Neuronal stem cell (in vitro differentiated cells): ENCODE results near the gene CA12.

ENCODE experiments used
- DNase-seq: peaks from one replicate; pipeline ENCODE4 v3.0.0-alpha.2; 2013; ENCODE audit warnings: low spot score
- H2AFZ ChIP-seq: one replicate; pipeline ENCODE4 v1.6.1; 2013; ENCODE audit warnings: mild to moderate bottlenecking, low read length, inconsistent platforms
- H2AK5ac ChIP-seq: 2 replicates; pipeline ENCODE4 v1.6.1; 2013; ENCODE audit warnings: low read depth, mild to moderate bottlenecking, inconsistent platforms, low read length, moderate library complexity, mixed read lengths
- H2BK120ac ChIP-seq: 2 replicates; pipeline ENCODE4 v1.6.1; 2013; ENCODE audit warnings: low read depth, mild to moderate bottlenecking, inconsistent platforms, low read length, moderate library complexity, mixed read lengths
- H2BK12ac ChIP-seq: one replicate; pipeline ENCODE4 v1.6.1; 2013; ENCODE audit warnings: low read length, inconsistent platforms
- H2BK15ac ChIP-seq: 2 replicates; pipeline ENCODE4 v1.6.1; 2013; ENCODE audit warnings: mild to moderate bottlenecking, low read length, inconsistent platforms, mixed read lengths
- H2BK5ac ChIP-seq: one replicate; pipeline ENCODE4 v1.6.1; 2013; ENCODE audit warnings: inconsistent platforms, mild to moderate bottlenecking, low read length, moderate library complexity
- H3K14ac ChIP-seq: one replicate; pipeline ENCODE4 v1.6.1; 2013; ENCODE audit warnings: low read length, inconsistent platforms
- H3K18ac ChIP-seq: 2 replicates; pipeline ENCODE4 v1.6.1; 2013; ENCODE audit warnings: low read length, inconsistent platforms
- H3K23ac ChIP-seq: 2 replicates; pipeline ENCODE4 v1.6.1; 2013; ENCODE audit warnings: low read depth, mild to moderate bottlenecking, mixed read lengths, low read length, inconsistent platforms; ENCODE audit not compliant: poor library complexity
- H3K27ac ChIP-seq: replicated peaks from 3 replicates; pipeline ENCODE4 v1.5.1; 2013; ENCODE audit warnings: low read length, inconsistent platforms
- H3K27me3 ChIP-seq, 3 experiments: 2 replicates each; pipeline ENCODE4 v1.6.1; 2013; ENCODE audit warnings: low read length in 3 of 3, mild to moderate bottlenecking in 2 of 3, inconsistent platforms in 1 of 3, low read depth in 1 of 3, mixed read lengths in 1 of 3, moderate library complexity in 1 of 3; ENCODE audit not compliant: control insufficient read depth in 3 of 3, insufficient read depth in 3 of 3
- H3K36me3 ChIP-seq, 2 donors: replicated peaks in 1 of 2; 2 replicates each; pipeline ENCODE4 v1.6.1; 2013; ENCODE audit warnings: low read length in 2 of 2; ENCODE audit not compliant: control insufficient read depth in 2 of 2, insufficient read depth in 2 of 2
- H3K4ac ChIP-seq: 2 replicates; pipeline ENCODE4 v1.6.1; 2013; ENCODE audit warnings: inconsistent platforms, mild to moderate bottlenecking, low read length, moderate library complexity
- H3K4me1 ChIP-seq, 2 donors: 1 replicate in 1 of 2; 2 replicates in 1 of 2; pipeline ENCODE4 v1.6.1; 2013; ENCODE audit warnings: low read length in 2 of 2, low read depth in 1 of 2; ENCODE audit not compliant: control insufficient read depth in 2 of 2, insufficient read depth in 1 of 2
- H3K4me2 ChIP-seq: one replicate; pipeline ENCODE4 v1.6.1; 2013; ENCODE audit warnings: mild to moderate bottlenecking, low read length, inconsistent platforms; ENCODE audit not compliant: insufficient read depth, poor library complexity, severe bottlenecking
- H3K4me3 ChIP-seq, 2 donors: 2 replicates each; pipeline ENCODE4 v1.5.1; 2013; ENCODE audit warnings: low read length in 2 of 2, mild to moderate bottlenecking in 2 of 2, inconsistent platforms in 1 of 2, moderate library complexity in 1 of 2
- H3K79me1 ChIP-seq: one replicate; pipeline ENCODE4 v1.6.1; 2013; ENCODE audit warnings: low read depth, mild to moderate bottlenecking, inconsistent platforms, low read length, moderate library complexity
- H3K9ac ChIP-seq: one replicate; pipeline ENCODE4 v1.6.1; 2013; ENCODE audit warnings: mild to moderate bottlenecking, low read depth, low read length, inconsistent platforms; ENCODE audit not compliant: poor library complexity
- H3K9me3 ChIP-seq, 2 donors: replicated peaks in 1 of 2; 2 replicates each; pipeline versions ENCODE3 to v1.6.1; 2013; ENCODE audit warnings: low read length in 2 of 2, mild to moderate bottlenecking in 2 of 2, inconsistent platforms in 1 of 2, low read depth in 1 of 2, mixed read lengths in 1 of 2, moderate library complexity in 1 of 2; ENCODE audit not compliant: control insufficient read depth in 2 of 2, insufficient read depth in 1 of 2
- H4K8ac ChIP-seq: one replicate; pipeline ENCODE4 v1.6.1; 2013; ENCODE audit warnings: low read depth, mild to moderate bottlenecking, inconsistent platforms, low read length, moderate library complexity
- H4K91ac ChIP-seq: one replicate; pipeline ENCODE4 v1.6.1; 2013; ENCODE audit warnings: low read length, low read depth, mild to moderate bottlenecking, inconsistent platforms; ENCODE audit not compliant: poor library complexity
- WGBS, 2 donors: extraction: QIAGEN DNeasy Blood & Tissue Kit; methylation state at CpG; one replicate each; pipeline ENCODE4 v1.1.7; 2013; ENCODE audit warnings: missing lambda C conversion rate in 2 of 2, mixed read lengths in 1 of 2; ENCODE audit not compliant: insufficient read length in 2 of 2, insufficient replicate concordance in 1 of 2; ENCODE audit errors: extremely low coverage in 2 of 2; 5-methylcytosine and 5-hydroxymethylcytosine counted together

Gene CA12

DNA sequence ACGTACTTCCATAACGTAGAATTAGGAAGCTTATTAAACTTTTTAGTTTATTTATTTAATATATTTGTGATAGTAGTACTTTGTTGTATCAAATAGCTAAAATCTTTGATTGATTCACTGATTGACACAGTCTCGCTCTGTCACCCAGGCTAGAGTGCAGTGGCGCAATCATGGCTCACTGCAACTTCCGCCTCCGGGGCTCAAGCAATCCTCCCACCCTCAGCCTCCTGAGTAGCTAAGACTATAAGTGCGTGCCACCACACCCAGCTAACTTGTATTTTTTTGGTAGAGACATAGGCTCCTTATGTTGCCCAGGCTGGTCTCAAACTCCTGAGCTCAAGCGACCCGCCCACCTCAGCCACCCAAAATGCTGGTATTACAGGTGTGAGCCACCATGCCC lies 98.5 kb downstream of the CA12 start:
- Histone ChIP-seq H3K4me3 (no peak overlapping the region), H3K18ac (no peak overlapping the region), H2BK15ac (no peak overlapping the region), H3K23ac (no peak overlapping the region), H3K4me2 (no peak overlapping the region), H3K36me3 (no peaks in the 10 kb centered on the region), H2AFZ (no peak overlapping the region), H3K4me1 (peaks cover 0 to 7% of the 10 kb centered on the region in 2 donors), H3K79me1 (no peaks in the 10 kb centered on the region), H3K27me3 (peaks cover 0 to 2% (median 0%) of the 10 kb centered on the region in 3 experiments), H2BK12ac (no peak overlapping the region), H3K9me3 (no peaks in the 10 kb centered on the region), H4K8ac (no peak overlapping the region), H2BK5ac (no peak overlapping the region), H3K4ac (no peak overlapping the region), H2AK5ac (no peak overlapping the region), H3K9ac (no peak overlapping the region), H4K91ac (no peak overlapping the region), H2BK120ac (no peak overlapping the region), H3K27ac (no peak overlapping the region), H3K14ac (no peak overlapping the region)
- no CpG with 5 or more reads among the region's 9 CpGs for WGBS, 2 donors
- DNase-seq: no peak

DNA sequence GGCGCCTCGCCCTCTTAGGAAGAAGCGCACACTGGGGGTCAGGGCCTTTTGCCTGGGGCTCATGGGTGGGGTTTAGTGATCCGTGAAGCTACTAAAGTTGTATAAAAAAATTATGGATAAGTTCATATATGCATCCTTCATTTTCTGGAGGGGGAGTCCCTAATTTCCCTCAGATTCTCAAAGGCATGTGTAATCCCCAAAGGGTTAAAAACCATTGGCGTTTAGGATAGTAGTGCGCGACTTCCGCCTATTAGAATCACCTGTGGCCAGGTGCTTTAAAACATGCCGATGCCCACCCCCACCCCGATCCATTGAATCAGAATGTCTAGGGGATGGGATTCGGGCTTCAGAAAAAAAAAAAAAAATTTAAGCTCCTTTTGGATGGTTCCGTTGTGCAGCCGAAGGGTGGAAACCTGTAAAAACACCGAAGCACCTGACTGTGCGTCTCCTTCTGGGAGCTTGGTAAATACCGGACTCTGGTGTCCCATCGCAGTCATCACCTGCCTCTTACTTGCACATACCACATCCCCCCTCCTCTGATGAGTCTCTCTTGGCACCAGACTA lies 103.7 kb downstream of the CA12 start:
- Histone ChIP-seq H2BK15ac (no peak overlapping the region), H3K79me1 (no peaks in the 10 kb centered on the region), H3K27ac (no peak overlapping the region), H3K9me3 (peaks cover 0 to 2% of the 10 kb centered on the region in 2 donors), H3K27me3 (peaks cover 0 to 9% (median 2%) of the 10 kb centered on the region in 3 experiments), H3K14ac (peak overlapping the region; percentile 83), H3K18ac (peak overlapping the region; percentile 93), H2BK5ac (no peak overlapping the region), H4K8ac (no peak overlapping the region), H4K91ac (no peak overlapping the region), H3K4ac (no peak overlapping the region), H3K36me3 (no peaks in the 10 kb centered on the region), H3K4me3 (peak overlapping the region in 1 of 2 donors; percentile 92), H3K9ac (no peak overlapping the region), H2BK120ac (no peak overlapping the region), H3K23ac (peak overlapping the region; percentile 77), H3K4me1 (peaks cover 4 to 9% of the 10 kb centered on the region in 2 donors), H3K4me2 (peak overlapping the region; percentile 75), H2BK12ac (no peak overlapping the region), H2AFZ (no peak overlapping the region), H2AK5ac (no peak overlapping the region)
- no peak for DNase-seq
- WGBS, 2 donors: no CpG with 5 or more reads among the region's 17 CpGs

DNA sequence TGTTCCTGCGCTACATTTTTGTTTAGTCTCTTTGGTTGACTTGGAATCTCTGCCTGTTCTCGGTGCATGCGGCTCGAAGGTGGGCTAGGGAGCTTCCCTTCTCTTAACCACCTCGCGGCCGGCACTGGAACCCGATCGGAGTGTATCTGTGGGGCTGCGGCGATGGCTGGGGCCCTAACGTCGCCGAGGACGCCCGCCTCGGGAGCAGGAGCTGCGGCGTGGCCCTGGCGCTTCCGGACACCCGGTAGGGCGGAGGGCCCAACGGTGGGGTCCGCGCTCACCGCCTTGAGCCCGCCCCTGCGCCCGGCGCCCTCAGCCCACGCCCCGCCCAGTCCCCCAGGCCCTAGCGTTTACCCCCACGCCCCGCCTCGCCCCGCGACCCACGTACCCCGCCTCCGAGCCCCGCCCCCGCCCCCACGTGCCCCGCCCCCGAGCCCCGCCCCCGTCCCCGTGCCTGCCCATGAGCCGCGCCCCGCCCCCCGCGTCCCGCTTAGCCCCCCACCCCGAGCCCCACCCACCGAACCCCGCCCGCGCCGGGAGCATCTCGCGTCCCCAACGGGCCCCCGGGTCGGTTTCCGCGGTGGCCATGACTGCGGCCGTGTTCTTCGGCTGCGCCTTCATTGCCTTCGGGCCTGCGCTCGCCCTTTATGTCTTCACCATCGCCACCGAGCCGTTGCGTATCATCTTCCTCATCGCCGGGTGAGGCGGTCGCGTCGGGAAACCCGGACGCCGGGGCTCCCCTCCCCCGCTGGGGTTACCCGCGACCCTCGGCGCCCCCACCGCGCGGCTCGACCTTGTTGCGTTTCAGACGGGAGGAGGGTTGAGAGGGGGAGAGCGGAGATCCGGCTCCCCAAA lies 104.4 kb downstream of the CA12 start, which contains the start of gene APH1B:
APH1B (plus strand) TSS at position 568 of the 855 bp plus-strand sequence; CDS start at position 587, 19 bp downstream.
- Histone ChIP-seq H3K18ac (peak within 1 kb of the TSS; percentile 93), H3K27ac (no peak within 1 kb of the TSS), H3K9me3 (peaks cover 2 to 7% of the 10 kb centered on the region in 2 donors), H3K79me1 (no peaks in the 10 kb centered on the region), H3K4me2 (peak within 1 kb of the TSS; percentile 75), H2AK5ac (no peak within 1 kb of the TSS), H2AFZ (peak within 1 kb of the TSS; percentile 62), H4K91ac (no peak within 1 kb of the TSS), H3K27me3 (peaks cover 0 to 9% (median 2%) of the 10 kb centered on the region in 3 experiments), H3K36me3 (no peaks in the 10 kb centered on the region), H3K4me1 (peaks cover 4 to 9% of the 10 kb centered on the region in 2 donors), H3K14ac (peak within 1 kb of the TSS; percentile 83), H4K8ac (no peak within 1 kb of the TSS), H2BK12ac (peak within 1 kb of the TSS; percentile 63), H2BK120ac (no peak within 1 kb of the TSS), H2BK5ac (no peak within 1 kb of the TSS), H3K4me3 (peak within 1 kb of the TSS; percentile 1 to 92), H3K9ac (peak within 1 kb of the TSS; percentile 89), H2BK15ac (peak within 1 kb of the TSS; percentile 61), H3K23ac (peak within 1 kb of the TSS; percentile 77), H3K4ac (no peak within 1 kb of the TSS)
- DNase-seq: peak; percentile 63
- WGBS, 2 donors: no CpG with 5 or more reads among the region's 102 CpGs
